BLaER1 (cell line): Measurements from ENCODE around the gene IL13RA2.

Experiments used
- H3K27ac ChIP-seq: shearing (Covaris generic); formaldehyde crosslinking; 2 replicates; pipeline ENCODE4 v1.8.1; 2022
- H3K27me3 ChIP-seq: shearing (Covaris generic); formaldehyde crosslinking; 2 replicates; pipeline ENCODE4 v1.8.1; 2022
- H3K36me3 ChIP-seq: shearing (Covaris generic); formaldehyde crosslinking; 2 replicates; pipeline ENCODE4 v1.8.1; 2022
- H3K4me1 ChIP-seq: shearing (Covaris generic); formaldehyde crosslinking; 2 replicates; pipeline ENCODE4 v1.8.1; 2022
- H3K4me2 ChIP-seq: shearing (Covaris generic); formaldehyde crosslinking; 2 replicates; pipeline ENCODE4 v1.8.1; 2022
- H3K4me3 ChIP-seq: shearing (Covaris generic); formaldehyde crosslinking; 2 replicates; pipeline ENCODE4 v1.8.1; 2022
- H3K9ac ChIP-seq: shearing (Covaris generic); formaldehyde crosslinking; 2 replicates; pipeline ENCODE4 v1.8.1; 2022
- H3K9me3 ChIP-seq: shearing (Covaris generic); formaldehyde crosslinking; 2 replicates; pipeline ENCODE4 v1.8.1; 2022
- H4K20me1 ChIP-seq: shearing (Covaris generic); formaldehyde crosslinking; 2 replicates; pipeline ENCODE4 v1.8.1; 2022
- Cebpa-rat ChIP-seq: shearing (Covaris generic); IDR thresholded peaks from 2 replicates; pipeline ENCODE4 v1.8.1; 2022

The IL13RA2 gene

DNA sequence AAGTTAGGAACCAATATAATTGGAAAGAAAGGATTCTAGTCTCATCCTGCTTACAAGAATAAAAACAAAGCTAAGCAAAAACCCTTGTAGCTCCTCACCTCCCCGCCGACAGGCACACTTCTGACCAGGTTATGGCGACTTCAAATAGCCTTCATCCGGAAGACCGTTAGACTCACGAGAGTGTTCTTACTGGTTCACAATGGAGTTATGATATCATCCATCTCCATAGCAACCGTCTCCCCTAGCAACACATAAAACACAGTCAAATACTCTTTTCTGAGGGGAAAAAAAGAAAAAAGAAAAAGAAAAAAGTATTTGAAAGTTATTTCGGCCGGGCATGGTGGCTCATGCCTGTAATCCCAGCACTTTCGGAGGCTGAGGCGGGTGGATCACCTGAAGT, at the start of gene IL13RA2:
Gene IL13RA2, minus strand, starts transcription at position 162 of the 400 bp plus-strand sequence. CDS start 347 bp downstream, outside the sequence.
- Histone ChIP-seq H3K36me3 (no peaks in the 10 kb centered on the region), H3K4me2 (no peak within 1 kb of the TSS), H3K27me3 (peaks cover 63% of the 10 kb centered on the region), H3K4me3 (no peak within 1 kb of the TSS), H3K27ac (no peak within 1 kb of the TSS), H3K9me3 (no peaks in the 10 kb centered on the region), H4K20me1 (no peaks in the 10 kb centered on the region), H3K4me1 (no peaks in the 10 kb centered on the region), H3K9ac (no peak within 1 kb of the TSS)
- no peak for TF ChIP-seq Cebpa-rat

DNA sequence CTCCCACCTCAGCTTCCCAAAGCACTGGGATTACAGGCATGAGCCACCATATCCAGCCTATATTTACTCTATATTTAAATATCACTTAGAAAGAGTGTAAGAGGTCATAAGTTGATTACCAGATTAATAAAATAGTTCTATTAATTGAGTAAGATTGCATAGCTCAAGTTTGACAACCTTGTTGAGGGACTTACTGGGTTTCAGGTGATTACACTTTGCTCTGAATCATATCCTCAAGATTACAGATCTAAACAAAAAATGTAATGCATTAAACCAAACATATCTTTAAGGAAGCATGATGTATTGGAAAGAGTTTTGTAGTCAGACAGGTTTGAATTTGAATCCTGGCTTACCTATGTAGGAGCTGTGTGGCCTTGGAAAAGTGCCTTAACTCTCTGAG, 47.9 kb upstream of the IL13RA2 start:
- H3K36me3 ChIP-seq: no peaks in the 10 kb centered on the region
- no peaks in the 10 kb centered on the region for H3K4me1 ChIP-seq
- no peak for TF ChIP-seq Cebpa-rat
- no peak overlapping the region for H3K9ac ChIP-seq
- no peak overlapping the region for H3K27ac ChIP-seq
- peaks cover 75% of the 10 kb centered on the region for H3K27me3 ChIP-seq
- H3K9me3 ChIP-seq: peaks cover 32% of the 10 kb centered on the region
- H3K4me2 ChIP-seq: no peak overlapping the region
- H3K4me3 ChIP-seq: no peak overlapping the region
- H4K20me1 ChIP-seq: no peaks in the 10 kb centered on the region

- Histone ChIP-seq H3K27me3 (peaks cover 69% of the 10 kb centered on the region), H3K27ac (no peak overlapping the region), H3K9ac (no peak overlapping the region), H3K36me3 (no peaks in the 10 kb centered on the region), H3K4me1 (no peaks in the 10 kb centered on the region), H3K4me3 (no peak overlapping the region), H3K9me3 (peaks cover 26% of the 10 kb centered on the region), H3K4me2 (no peak overlapping the region), H4K20me1 (no peaks in the 10 kb centered on the region)
- TF ChIP-seq Cebpa-rat: no peak
Measured at GRCh38 chrX:115060013-115060412, 42.6 kb upstream of the IL13RA2 start.

GRCh38 chrX:115058276-115058675, 40.9 kb upstream of the IL13RA2 start:
- Histone ChIP-seq H3K4me1 (no peaks in the 10 kb centered on the region), H3K27me3 (peaks cover 76% of the 10 kb centered on the region), H3K9me3 (peaks cover 26% of the 10 kb centered on the region), H4K20me1 (no peaks in the 10 kb centered on the region), H3K36me3 (no peaks in the 10 kb centered on the region), H3K9ac (no peak overlapping the region), H3K27ac (no peak overlapping the region), H3K4me2 (no peak overlapping the region), H3K4me3 (no peak overlapping the region)
- TF ChIP-seq Cebpa-rat: no peak

DNA sequence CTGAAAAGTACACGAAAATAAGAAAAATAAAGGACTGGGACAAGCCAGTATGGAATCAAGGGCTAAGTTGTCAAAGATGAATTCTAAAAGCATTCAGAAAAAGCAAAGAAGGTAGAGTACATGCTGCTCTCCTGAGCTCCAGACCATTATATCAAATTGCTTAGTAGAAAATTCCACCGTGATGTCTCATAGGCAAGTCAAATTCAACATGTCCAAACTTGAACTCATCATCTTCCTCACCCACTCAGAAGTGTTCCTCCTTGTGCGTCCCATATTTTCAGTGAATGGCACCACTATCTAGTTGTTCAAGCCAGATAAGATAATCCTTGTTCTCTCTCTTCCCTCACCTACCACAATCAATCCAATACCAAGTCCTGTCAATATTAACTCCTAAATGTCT, 37.5 kb upstream of the IL13RA2 start:
- H3K9ac ChIP-seq: no peak overlapping the region
- no peaks in the 10 kb centered on the region for H3K4me1 ChIP-seq
- no peak overlapping the region for H3K4me2 ChIP-seq
- no peak for TF ChIP-seq Cebpa-rat
- no peaks in the 10 kb centered on the region for H4K20me1 ChIP-seq
- no peaks in the 10 kb centered on the region for H3K36me3 ChIP-seq
- peaks cover 84% of the 10 kb centered on the region for H3K27me3 ChIP-seq
- no peak overlapping the region for H3K27ac ChIP-seq
- no peaks in the 10 kb centered on the region for H3K9me3 ChIP-seq
- H3K4me3 ChIP-seq: no peak overlapping the region

DNA sequence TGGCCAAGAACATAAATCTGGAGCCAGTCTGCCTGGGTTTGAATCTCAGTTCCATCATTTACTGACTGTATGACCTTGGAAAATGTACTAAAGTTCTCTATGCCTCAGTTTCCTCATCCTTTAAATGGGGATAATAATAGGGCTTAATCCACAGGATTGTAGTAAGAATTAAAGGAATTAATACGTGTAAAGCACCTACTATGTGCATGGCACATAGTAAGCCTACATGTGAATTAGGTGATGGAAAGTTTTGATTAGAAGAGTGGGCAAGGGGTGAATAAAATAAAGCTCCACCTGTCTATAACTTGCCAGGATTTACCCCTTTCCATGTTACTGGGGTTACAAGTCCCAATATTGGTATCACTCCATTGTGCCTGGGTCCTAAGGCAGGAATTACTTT, 35.8 kb upstream of the IL13RA2 start:
- no peaks in the 10 kb centered on the region for H3K9me3 ChIP-seq

GRCh38 chrX:115047715-115048114, 30.3 kb upstream of the IL13RA2 start:
- Histone ChIP-seq H3K4me2 (no peak overlapping the region), H3K27ac (no peak overlapping the region), H3K4me3 (no peak overlapping the region), H4K20me1 (no peaks in the 10 kb centered on the region), H3K27me3 (peaks cover 89% of the 10 kb centered on the region), H3K9me3 (no peaks in the 10 kb centered on the region), H3K4me1 (no peaks in the 10 kb centered on the region), H3K36me3 (no peaks in the 10 kb centered on the region), H3K9ac (no peak overlapping the region)
- no peak for TF ChIP-seq Cebpa-rat

More for the DNA sequence above, 35.8 kb upstream of the IL13RA2 start:
- H3K4me3 ChIP-seq: no peak overlapping the region
- H3K36me3 ChIP-seq: no peaks in the 10 kb centered on the region
- H3K9ac ChIP-seq: no peak overlapping the region
- peaks cover 82% of the 10 kb centered on the region for H3K27me3 ChIP-seq
- no peak overlapping the region for H3K27ac ChIP-seq
- H3K4me1 ChIP-seq: no peaks in the 10 kb centered on the region
- TF ChIP-seq Cebpa-rat: no peak
- H4K20me1 ChIP-seq: no peaks in the 10 kb centered on the region
- H3K4me2 ChIP-seq: no peak overlapping the region

GRCh38 chrX:115047181-115047580, 29.8 kb upstream of the IL13RA2 start:
- no peak overlapping the region for H3K9ac ChIP-seq
- no peak overlapping the region for H3K4me3 ChIP-seq
- no peak for TF ChIP-seq Cebpa-rat
- no peaks in the 10 kb centered on the region for H3K4me1 ChIP-seq
- no peak overlapping the region for H3K27ac ChIP-seq
- no peaks in the 10 kb centered on the region for H3K9me3 ChIP-seq
- H3K4me2 ChIP-seq: no peak overlapping the region
- no peaks in the 10 kb centered on the region for H3K36me3 ChIP-seq
- no peaks in the 10 kb centered on the region for H4K20me1 ChIP-seq
- H3K27me3 ChIP-seq: peaks cover 91% of the 10 kb centered on the region

DNA sequence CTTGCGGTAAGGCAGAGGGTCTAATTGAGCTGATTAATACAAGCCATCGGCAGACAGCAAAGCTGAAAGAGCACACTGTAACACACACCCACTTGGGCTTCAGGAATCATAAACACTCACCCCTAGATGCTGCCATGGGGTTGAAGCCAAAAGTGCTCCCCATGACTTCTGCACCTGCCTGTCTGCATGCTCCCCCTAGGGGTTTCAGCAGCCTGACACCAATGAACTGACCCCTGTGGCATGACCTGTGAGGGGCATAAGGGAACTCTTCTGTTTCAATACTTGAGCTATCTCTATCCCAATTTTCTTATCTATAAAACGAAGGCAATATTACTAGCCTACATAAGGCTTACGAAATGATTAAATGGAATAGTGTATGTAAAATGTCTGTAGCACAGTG, 23.0 kb upstream of the IL13RA2 start:
- Histone ChIP-seq H3K27ac (no peak overlapping the region), H3K4me2 (no peak overlapping the region), H3K9me3 (no peaks in the 10 kb centered on the region), H3K27me3 (peaks cover 74% of the 10 kb centered on the region), H3K9ac (no peak overlapping the region), H3K36me3 (no peaks in the 10 kb centered on the region), H3K4me3 (no peak overlapping the region), H3K4me1 (no peaks in the 10 kb centered on the region), H4K20me1 (no peaks in the 10 kb centered on the region)
- TF ChIP-seq Cebpa-rat: no peak

GRCh38 chrX:115038406-115038805, 21.0 kb upstream of the IL13RA2 start:
- Histone ChIP-seq H3K4me2 (no peak overlapping the region), H3K4me1 (no peaks in the 10 kb centered on the region), H3K9me3 (no peaks in the 10 kb centered on the region), H3K27me3 (peaks cover 75% of the 10 kb centered on the region), H4K20me1 (no peaks in the 10 kb centered on the region), H3K4me3 (no peak overlapping the region), H3K36me3 (no peaks in the 10 kb centered on the region), H3K27ac (no peak overlapping the region), H3K9ac (no peak overlapping the region)
- no peak for TF ChIP-seq Cebpa-rat

- peaks cover 77% of the 10 kb centered on the region for H3K27me3 ChIP-seq
- TF ChIP-seq Cebpa-rat: no peak
Measured at GRCh38 chrX:115036029-115036428, 18.6 kb upstream of the IL13RA2 start.

More at GRCh38 chrX:115036029-115036428, 18.6 kb upstream of the IL13RA2 start:
- Histone ChIP-seq H3K9ac (no peak overlapping the region), H3K36me3 (no peaks in the 10 kb centered on the region), H3K27ac (no peak overlapping the region), H3K4me1 (no peaks in the 10 kb centered on the region), H4K20me1 (no peaks in the 10 kb centered on the region), H3K9me3 (no peaks in the 10 kb centered on the region), H3K4me3 (no peak overlapping the region), H3K4me2 (no peak overlapping the region)
